Measurements from ENCODE around the gene PTK6.

The PTK6 gene

DNA sequence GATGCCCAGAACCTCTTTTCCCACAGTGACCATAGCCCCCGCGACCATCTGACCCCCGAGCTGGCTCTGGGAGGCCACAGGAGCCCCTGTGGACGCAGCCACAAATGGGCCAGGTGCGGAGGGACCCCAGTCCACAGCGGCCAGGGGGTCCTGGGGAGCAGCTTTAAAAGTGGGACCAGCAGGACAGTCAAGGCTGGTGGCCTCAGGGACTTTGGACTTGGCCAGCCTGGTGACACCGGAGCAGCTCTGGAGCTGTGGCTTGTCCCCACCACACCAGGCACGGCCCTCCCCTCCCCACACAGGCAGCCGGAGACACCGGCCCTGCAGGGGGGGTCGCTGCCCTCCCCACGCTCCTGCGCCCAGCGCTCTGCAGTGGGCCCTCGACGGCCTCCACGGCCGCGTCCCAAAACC is 20.3 kb upstream of the PTK6 start:
- no peak for DNase-seq (ENCODE audit: low read depth, low spot score)

- DNase-seq (ENCODE audit: low read depth, low spot score): no peak
Measured at GRCh38 chr20:63556873-63557478, 19.8 kb upstream of the PTK6 start.

DNA sequence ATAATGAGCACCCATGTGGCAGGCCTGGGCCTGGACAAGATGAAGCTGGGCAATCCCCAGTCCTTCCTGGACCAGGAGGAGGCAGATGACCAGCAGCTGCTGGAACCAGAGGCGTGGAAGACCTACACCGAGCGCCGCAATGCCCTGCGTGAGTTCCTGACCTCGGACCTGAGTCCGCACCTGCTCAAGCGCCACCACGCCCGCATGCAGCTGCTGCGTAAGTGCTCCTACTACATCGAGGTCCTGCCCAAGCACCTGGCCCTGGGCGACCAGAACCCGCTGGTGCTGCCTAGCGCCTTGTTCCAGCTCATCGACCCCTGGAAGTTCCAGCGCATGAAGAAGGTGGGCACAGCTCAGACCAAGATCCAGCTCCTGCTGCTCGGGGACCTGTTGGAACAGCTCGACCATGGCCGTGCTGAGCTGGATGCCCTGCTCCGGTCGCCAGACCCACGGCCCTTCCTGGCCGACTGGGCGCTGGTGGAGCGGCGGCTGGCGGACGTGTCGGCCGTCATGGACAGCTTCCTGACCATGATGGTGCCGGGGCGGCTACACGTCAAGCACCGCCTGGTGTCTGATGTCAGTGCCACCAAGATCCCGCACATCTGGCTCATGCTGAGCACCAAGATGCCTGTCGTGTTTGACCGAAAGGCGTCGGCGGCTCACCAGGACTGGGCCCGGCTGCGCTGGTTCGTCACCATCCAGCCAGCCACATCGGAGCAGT is 18.6 kb upstream of the PTK6 start:
- no peak for DNase-seq (ENCODE audit: low read depth, low spot score)

- DNase-seq (ENCODE audit: low read depth, low spot score): no peak
Measured at GRCh38 chr20:63554361-63555278, 17.4 kb upstream of the PTK6 start.

- no peak for DNase-seq (ENCODE audit: low read depth, low spot score)
Measured at GRCh38 chr20:63553933-63554290, 16.7 kb upstream of the PTK6 start, which contains the start of gene FNDC11. TSS of gene FNDC11 (plus strand) at chr20:63554159. CDS start at chr20:63555664, 1,505 bp downstream.

DNA sequence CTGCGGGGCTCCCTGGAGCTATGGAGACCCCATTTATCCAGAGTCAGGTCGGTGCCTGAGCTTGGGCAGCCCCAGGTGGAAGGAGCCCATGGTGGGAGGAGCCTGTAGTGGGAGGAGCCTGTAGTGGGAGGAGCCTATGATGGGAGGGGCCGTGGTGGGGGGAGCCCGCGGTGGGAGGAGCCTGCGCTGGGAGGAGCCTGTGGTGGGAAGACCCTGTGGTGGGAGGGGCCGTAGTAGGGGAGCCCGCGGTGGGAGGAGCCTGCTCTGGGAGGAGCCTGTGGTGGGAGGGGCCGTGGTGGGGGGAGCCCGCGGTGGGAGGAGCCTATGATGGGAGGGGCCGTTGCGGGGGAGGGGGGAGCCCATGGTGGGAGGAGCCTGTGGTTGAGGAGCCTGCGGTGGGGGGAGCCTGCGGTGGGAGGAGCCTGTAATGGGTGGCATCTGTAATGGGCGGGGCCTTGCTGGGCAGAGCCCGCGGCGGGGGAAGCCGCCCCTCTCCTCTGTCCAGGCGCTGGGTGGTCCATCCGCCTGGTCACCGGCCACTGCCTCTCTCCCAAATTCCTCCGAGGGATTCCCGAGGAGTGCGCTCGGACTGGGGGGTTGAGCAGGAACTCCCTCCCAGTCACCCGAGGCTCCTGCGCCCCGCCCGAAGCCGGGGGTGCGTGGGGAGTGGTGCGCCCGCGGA is 16.2 kb upstream of the PTK6 start:
- DNase-seq (ENCODE audit: low read depth, low spot score): no peak

GRCh38 chr20:63552481-63553249 is 15.5 kb upstream of the PTK6 start:
- DNase-seq (ENCODE audit: low read depth, low spot score): no peak

DNA sequence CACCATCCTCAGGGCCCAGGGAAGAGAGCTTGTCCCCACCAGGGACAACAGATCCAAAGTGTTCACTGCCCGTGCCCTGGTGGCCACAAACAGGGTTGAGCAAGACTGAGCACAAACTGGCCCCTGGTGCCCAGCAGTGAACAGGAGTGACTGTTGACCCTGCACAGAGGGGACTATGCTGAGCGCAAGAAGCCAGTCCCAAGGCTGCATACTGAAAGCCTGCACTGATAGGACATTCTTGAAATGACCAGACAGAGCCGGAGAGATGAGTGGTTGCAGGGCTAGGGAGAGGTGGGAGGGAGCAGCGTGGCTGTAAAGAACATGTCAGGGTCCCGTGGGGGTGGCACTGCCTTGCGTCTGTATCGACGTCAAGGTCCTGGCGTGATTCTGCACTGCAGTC is 13.9 kb upstream of the PTK6 start:
- no peak for DNase-seq (ENCODE audit: low read depth, low spot score)

- DNase-seq (ENCODE audit: low read depth, low spot score): no peak
Measured at GRCh38 chr20:63549679-63550282, 12.6 kb upstream of the PTK6 start.

DNA sequence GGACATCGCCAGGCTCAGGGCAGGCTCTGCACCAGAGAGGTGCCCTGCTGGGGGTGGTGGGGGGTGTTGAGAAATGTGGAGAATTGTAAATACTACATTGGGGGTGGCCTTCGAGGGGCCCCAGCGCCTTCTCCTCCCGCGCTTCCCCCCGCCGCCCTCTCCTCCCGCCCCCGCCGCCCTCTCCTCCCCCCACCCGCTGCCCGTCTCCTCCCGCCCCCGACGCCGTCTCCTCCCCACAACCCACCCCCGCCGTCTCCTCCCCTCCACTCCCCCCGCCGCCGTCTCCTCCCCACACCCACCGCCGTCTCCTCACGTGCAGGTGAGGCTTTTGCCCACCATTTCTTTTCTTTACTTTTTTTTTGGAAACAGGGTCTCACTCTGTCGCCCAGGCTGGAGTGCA is 11.8 kb upstream of the PTK6 start:
- no peak for DNase-seq (ENCODE audit: low read depth, low spot score)

- DNase-seq (ENCODE audit: low read depth, low spot score): no peak
Measured at GRCh38 chr20:63548542-63548941, 11.4 kb upstream of the PTK6 start.

GRCh38 chr20:63547725-63548480 is 10.7 kb upstream of the PTK6 start, which contains the start of gene SRMS:
TSS of gene SRMS (minus strand) at chr20:63547749. CDS start at chr20:63547463, 286 bp downstream.
- DNase-seq (ENCODE audit: low read depth, low spot score): no peak

DNA sequence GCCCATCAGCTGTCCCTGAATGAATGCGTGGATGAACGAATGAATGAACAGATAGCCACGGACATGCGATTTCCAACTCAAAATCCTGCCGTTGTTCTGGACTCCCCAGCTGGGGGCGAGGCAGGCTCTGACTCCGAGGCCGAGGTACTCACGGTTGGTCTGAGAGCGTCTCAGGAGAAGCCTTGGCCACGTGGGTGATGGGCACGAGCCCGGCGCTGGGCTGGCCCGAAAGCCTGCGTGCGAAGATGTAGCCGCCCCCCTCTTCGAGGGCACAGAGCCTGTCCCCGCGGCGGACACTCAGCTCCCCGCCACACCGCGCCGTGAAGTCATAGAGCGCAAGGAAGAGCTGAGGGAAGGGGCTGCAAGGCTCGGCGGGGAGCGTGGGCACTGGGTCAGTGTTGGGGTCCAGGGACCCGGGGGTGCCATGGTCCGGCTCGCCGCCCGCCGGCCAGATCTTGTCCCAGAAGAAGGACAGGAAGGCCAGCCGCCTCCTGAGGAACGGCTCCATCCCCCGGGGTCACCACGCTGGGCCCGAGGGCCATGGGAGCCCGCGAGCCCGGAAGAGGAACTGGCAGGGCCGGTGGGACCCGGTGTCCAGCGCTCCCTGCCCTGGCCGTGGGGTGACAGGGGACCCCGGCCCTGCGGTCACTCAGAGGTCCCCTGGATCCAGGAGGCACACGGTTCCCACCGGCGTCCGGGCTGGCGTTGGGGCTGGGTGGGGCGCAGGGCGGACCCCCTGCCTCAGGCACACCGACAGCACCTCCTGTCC is 10.0 kb upstream of the PTK6 start:
- DNase-seq (ENCODE audit: low read depth, low spot score): no peak

DNA sequence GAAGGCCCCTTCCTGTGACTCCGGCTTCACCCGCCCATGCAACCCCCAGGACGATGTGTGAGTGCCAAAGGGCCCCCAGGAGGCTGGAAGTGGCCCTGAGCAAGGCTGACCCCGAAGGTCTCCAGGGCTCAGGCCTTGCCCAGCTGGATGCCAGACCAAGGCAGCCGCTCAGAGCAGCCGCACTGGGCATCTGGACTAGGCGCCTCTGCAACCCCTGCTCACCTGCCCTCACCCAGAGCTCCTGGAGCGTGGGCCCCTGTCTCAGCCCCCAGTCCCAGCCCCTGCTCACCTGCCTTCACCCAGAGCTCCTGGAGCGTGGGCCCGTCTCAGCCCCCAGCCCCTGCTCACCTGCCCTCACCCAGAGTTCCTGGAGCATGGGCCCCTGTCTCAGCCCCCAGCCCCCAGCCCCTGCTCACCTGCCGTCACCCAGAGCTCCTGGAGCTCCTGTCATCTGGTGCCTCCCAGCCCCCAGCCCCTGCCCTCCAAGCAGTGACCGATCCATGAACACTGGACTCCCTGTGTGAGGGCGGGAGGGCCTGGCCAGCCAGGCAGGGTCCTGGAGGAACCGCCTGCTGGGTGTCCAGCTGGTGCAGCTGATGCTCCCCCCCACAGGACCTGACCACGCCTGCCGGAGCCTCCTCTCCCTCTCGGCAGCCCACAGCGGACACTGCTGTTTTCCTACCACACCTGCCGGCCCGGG is 9.2 kb upstream of the PTK6 start:
- no peak for DNase-seq (ENCODE audit: low read depth, low spot score)

GRCh38 chr20:63545814-63546213 is 8.6 kb upstream of the PTK6 start:
- no peak for DNase-seq (ENCODE audit: low read depth, low spot score)

GRCh38 chr20:63544958-63545516 is 7.9 kb upstream of the PTK6 start:
- DNase-seq (ENCODE audit: low read depth, low spot score): no peak

DNA sequence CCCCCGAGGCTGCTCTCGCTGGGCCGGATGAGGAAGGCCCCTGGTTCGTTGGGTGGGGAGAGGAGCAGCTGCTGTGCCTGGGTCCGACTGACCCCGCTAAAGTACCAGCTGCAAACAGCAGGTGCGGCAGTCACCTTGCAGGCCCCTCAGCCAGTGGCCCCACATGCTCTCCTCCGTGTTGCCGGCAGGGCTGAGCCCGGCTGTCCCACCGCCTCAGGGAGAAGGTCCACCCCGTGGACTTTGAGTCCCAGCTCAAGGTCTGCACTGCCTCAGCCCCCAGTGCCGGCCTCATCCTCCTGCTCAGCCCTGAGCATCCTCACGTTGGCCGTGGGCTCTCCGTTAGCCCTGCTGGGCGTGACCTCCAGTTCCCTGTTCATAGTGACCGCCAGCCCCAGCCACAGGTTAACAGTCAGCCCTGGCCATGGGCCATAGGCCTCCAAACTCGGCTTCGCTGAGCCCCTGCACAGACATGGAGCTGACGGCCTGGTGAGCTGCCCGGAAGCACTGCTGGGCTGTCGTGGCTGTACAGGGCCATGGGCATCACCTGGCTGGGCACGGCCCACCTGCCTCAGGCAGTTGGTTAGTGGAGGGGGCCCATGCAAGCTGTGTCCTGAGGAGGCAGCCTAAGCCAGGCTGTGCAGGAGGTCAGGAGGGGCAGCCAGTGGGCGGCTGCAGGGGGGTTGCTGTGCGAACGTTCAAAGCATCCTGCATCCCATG is 7.2 kb upstream of the PTK6 start:
- DNase-seq (ENCODE audit: low read depth, low spot score): no peak
